Motor neuron (in vitro differentiated cells): ENCODE data around the gene SOX15. TPM values are rescaled to one million over a fixed set of nuclear protein-coding genes. Genes with fewer than 3 reads are reported as not detected.

ENCODE experiments used
- ATAC-seq, 8 experiments: fragments of 200-7000 bp; cut with Tn5 transposase; replicated peaks in 6 of 8; 2 replicates each; pipeline ENCODE4 v1.8.0; 2021; ENCODE audit warnings: mild to moderate bottlenecking in 8 of 8, moderate library complexity in 8 of 8
- H3K27ac ChIP-seq, 2 donors: fragments of 250-450 bp; sonication (Bioruptor Pico); 2 replicates each; pipeline ENCODE4 v1.9.0; 2021; ENCODE audit warnings: antibody characterized with exemption in 2 of 2, mild to moderate bottlenecking in 2 of 2, moderate library complexity in 1 of 2
- H3K4me1 ChIP-seq, 2 donors: fragments of 250-450 bp; sonication (Bioruptor Pico); replicated peaks in 1 of 2; 2 replicates each; pipeline ENCODE4 v1.6.1; 2021; ENCODE audit warnings: antibody characterized with exemption in 2 of 2, mild to moderate bottlenecking in 2 of 2, moderate library complexity in 1 of 2
- H3K4me3 ChIP-seq, 5 donors: fragments of 250-450 bp; sonication (Bioruptor Pico); 2 replicates each; pipeline ENCODE4 v1.9.0; 2021; ENCODE audit warnings: antibody characterized with exemption in 5 of 5, mild to moderate bottlenecking in 5 of 5, moderate library complexity in 4 of 5
- WGBS, 10 experiments: fragments of 450-650 bp; shearing (Covaris generic); methylation state at CpG; one replicate each; pipeline ENCODE4 v1.0.0; 2022; 5-methylcytosine and 5-hydroxymethylcytosine counted together
- in situ Hi-C, 9 experiments: fragments of 400-800 bp; cut with MboI; loops; one replicate each; pipeline ENCODE4 v1.15.0; 2021; ENCODE audit warnings: low sequenced_read_pairs in 9 of 9, low pct_unique_long_range_greater_than_20kb in 2 of 9; ENCODE audit not compliant: unreplicated experiment in 9 of 9
- total RNA-seq, 8 experiments: library from RNA; unstranded; fragments of 300-600 nt; gene quantifications; 2 replicates each; pipeline versions ENCODE4 v1.2.3 to v1.2.4, GENCODE V29; 2022

SOX15 gene
- total RNA-seq, 8 experiments from 2014 or later: 1.4 to 3.9 (median 2.2) TPM

DNA sequence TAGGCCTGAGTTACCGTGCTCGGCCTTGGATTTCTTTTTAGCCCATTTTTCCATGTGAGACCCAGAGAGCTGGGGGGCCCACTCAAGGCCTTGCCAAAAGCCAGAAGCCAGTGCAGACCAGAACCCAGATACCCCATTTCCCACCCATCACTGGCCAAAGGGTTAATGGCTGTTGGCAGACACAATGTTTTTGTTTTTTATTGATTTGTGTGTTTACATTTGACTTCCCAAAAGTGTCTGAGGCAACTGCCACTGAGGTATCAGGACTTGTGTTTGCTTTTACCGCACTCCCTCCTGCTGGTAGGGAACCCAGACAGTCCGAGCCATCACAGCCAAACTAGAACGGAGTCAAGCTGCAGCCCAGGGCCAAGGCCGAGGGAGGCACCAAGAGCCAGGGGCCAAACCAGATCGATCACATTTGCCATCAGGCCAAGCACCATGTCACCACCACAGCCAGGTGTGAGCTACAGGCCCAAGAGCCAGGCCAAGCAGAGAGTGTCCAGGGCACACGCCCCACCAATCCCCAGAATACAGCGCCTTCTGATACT, 48.7 kb downstream of the SOX15 start:
- in situ Hi-C loops: no loop called here
- WGBS, 10 experiments: 68 to 100% (median 88%) methylated on average over 1 to 5 of the region's 9 CpGs; no CpG with 5 or more reads in 4 of the 10 experiments
- Histone ChIP-seq H3K4me3 (no peak overlapping the region), H3K4me1 (no peaks in the 10 kb centered on the region), H3K27ac (no peak overlapping the region)
- ATAC-seq: no peak

DNA sequence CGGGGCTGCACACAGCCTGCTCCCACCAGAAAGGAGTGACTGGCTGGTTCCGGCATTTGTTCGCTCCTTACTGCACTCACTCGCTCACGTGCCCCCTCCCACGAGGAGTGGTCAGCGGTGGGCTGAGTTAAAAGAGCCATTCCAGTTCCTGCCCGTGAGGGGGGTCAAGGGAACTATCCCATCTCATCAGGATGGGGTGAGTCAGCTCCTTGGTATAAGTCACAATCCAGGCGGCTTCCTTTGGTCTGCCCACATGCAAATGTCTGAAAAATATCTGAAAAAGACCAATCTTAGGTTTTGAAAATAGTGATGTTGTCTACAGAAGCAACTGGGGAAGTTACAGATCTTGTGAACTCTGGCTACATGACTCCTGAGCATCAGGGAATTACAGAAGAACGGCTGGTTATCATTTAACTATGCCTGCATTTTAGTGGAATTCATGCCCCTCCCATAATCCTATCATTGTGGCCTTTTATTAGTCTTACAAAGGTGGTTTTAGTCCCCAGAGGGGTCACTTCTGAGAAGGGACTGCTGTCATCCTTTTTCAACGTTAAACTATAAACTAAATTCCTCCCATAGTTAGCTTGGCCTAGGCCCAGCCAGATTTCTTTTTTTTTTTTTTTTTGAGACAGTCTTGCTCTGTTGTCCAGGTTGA, 50.9 kb downstream of the SOX15 start:
- 0 to 100% (median 46%) methylated on average over 1 to 7 of the region's 11 CpGs; no CpG with 5 or more reads in 2 of the 10 experiments for WGBS, 10 experiments
- ATAC-seq: no peak
- H3K27ac ChIP-seq: no peak overlapping the region
- no peak overlapping the region for H3K4me3 ChIP-seq
- no peaks in the 10 kb centered on the region for H3K4me1 ChIP-seq
- in situ Hi-C loops: no loop called here

Other genes with a start within 250 kb of the SOX15 start
- 10 to 100 TPM in 1 of 8 experiments, 1 to 10 TPM in 7; 4.0 to 14.5 (median 6.1) TPM for gene KCTD11, start 237.9 kb downstream of the SOX15 start, total RNA-seq
- gene TMEM95, start 234.9 kb downstream of the SOX15 start, total RNA-seq: under 1 TPM in 6 of 8 experiments, not detected in 2; 0.11 to 0.57 (median 0.32) TPM
- gene TNK1, start 209.0 kb downstream of the SOX15 start, total RNA-seq: 1 to 10 TPM; 1.3 to 8.6 (median 2.4) TPM
- gene PLSCR3, start 195.6 kb downstream of the SOX15 start, total RNA-seq: 10 to 100 TPM in 4 of 8 experiments, 1 to 10 TPM in 4; 3.8 to 24.8 (median 12.4) TPM
- gene TMEM256, start 186.0 kb downstream of the SOX15 start, total RNA-seq: 100 to 1,000 TPM in 7 of 8 experiments, 10 to 100 TPM in 1; 50.7 to 141 (median 111) TPM
- gene NLGN2, start 182.2 kb downstream of the SOX15 start, total RNA-seq: 10 to 100 TPM in 7 of 8 experiments, 1 to 10 TPM in 1; 3.7 to 27.8 (median 18.1) TPM
- under 1 TPM in 1 of 8 experiments, not detected in 7; 1.00 TPM for gene SPEM1, start 169.8 kb downstream of the SOX15 start, total RNA-seq
- under 1 TPM in 3 of 8 experiments, not detected in 5; 0.24 to 0.43 (median 0.40) TPM for gene SPEM2, start 164.5 kb downstream of the SOX15 start, total RNA-seq
- 1 to 10 TPM in 1 of 8 experiments, under 1 TPM in 5, not detected in 2; 0.13 to 1.0 (median 0.32) TPM for gene SPEM3, start 161.2 kb downstream of the SOX15 start, total RNA-seq
- 1 to 10 TPM in 6 of 8 experiments, under 1 TPM in 2; 0.33 to 5.4 (median 1.7) TPM for gene TMEM102, start 154.7 kb downstream of the SOX15 start, total RNA-seq
- gene FGF11, start 150.6 kb downstream of the SOX15 start, total RNA-seq: 10 to 100 TPM in 4 of 8 experiments, 1 to 10 TPM in 2, under 1 TPM in 2; 0.61 to 17.4 (median 7.1) TPM
- gene CHRNB1, start 145.0 kb downstream of the SOX15 start, total RNA-seq: 10 to 100 TPM in 1 of 8 experiments, 1 to 10 TPM in 7; 2.2 to 13.0 (median 8.0) TPM
- 10 to 100 TPM in 7 of 8 experiments, 1 to 10 TPM in 1; 9.8 to 36.2 (median 13.4) TPM for gene ZBTB4, start 110.5 kb downstream of the SOX15 start, total RNA-seq
- 1 to 10 TPM in 4 of 8 experiments, under 1 TPM in 4; 0.49 to 1.9 (median 0.86) TPM for gene SLC35G6, start 108.6 kb downstream of the SOX15 start, total RNA-seq
- gene POLR2A, start 105.7 kb downstream of the SOX15 start, total RNA-seq: 100 to 1,000 TPM in 2 of 8 experiments, 10 to 100 TPM in 6; 26.0 to 137 (median 43.8) TPM
- 1 to 10 TPM in 3 of 8 experiments, under 1 TPM in 4, not detected in 1; 0.22 to 2.9 (median 0.93) TPM for gene TNFSF12, start 41.0 kb downstream of the SOX15 start, total RNA-seq
- gene TNFSF13, start 31.3 kb downstream of the SOX15 start, total RNA-seq: 1 to 10 TPM; 1.2 to 8.1 (median 2.0) TPM
- 10 to 100 TPM; 37.9 to 75.0 (median 50.2) TPM for gene SENP3, start 28.2 kb downstream of the SOX15 start, total RNA-seq
- 10 to 100 TPM in 1 of 8 experiments, 1 to 10 TPM in 4, under 1 TPM in 3; 0.58 to 15.7 (median 2.5) TPM for gene CD68, start 10.5 kb downstream of the SOX15 start, total RNA-seq
- gene MPDU1, start 6.2 kb downstream of the SOX15 start, total RNA-seq: 100 to 1,000 TPM in 1 of 8 experiments, 10 to 100 TPM in 7; 36.6 to 109 (median 71.4) TPM
- gene FXR2, start 24.8 kb upstream of the SOX15 start, total RNA-seq: 10 to 100 TPM; 33.0 to 53.4 (median 46.1) TPM
- 100 to 1,000 TPM in 2 of 8 experiments, 10 to 100 TPM in 6; 66.9 to 115 (median 84.4) TPM for gene SAT2, start 37.7 kb upstream of the SOX15 start, total RNA-seq
- gene SHBG, start 40.0 kb upstream of the SOX15 start, total RNA-seq: 10 to 100 TPM in 1 of 8 experiments, 1 to 10 TPM in 4, under 1 TPM in 2, not detected in 1; 0.54 to 26.2 (median 1.7) TPM
- gene ATP1B2, start 60.8 kb upstream of the SOX15 start, total RNA-seq: 10 to 100 TPM in 3 of 8 experiments, 1 to 10 TPM in 4, under 1 TPM in 1; 0.31 to 43.9 (median 8.4) TPM
- gene TP53, start 97.4 kb upstream of the SOX15 start, total RNA-seq: 100 to 1,000 TPM in 2 of 8 experiments, 10 to 100 TPM in 6; 11.6 to 136 (median 25.7) TPM
- 10 to 100 TPM in 7 of 8 experiments, 1 to 10 TPM in 1; 6.9 to 20.1 (median 13.2) TPM for gene WRAP53, start 98.4 kb upstream of the SOX15 start, total RNA-seq
- 100 to 1,000 TPM in 1 of 8 experiments, 10 to 100 TPM in 4, 1 to 10 TPM in 3; 1.2 to 490 (median 20.6) TPM for gene EFNB3, start 115.1 kb upstream of the SOX15 start, total RNA-seq
- gene DNAH2, start 127.7 kb upstream of the SOX15 start, total RNA-seq: 1 to 10 TPM in 2 of 8 experiments, under 1 TPM in 6; 0.25 to 4.4 (median 0.65) TPM
- gene KDM6B, start 244.1 kb upstream of the SOX15 start, total RNA-seq: 10 to 100 TPM in 5 of 8 experiments, 1 to 10 TPM in 3; 3.2 to 32.8 (median 12.5) TPM